K562 (cell line): ENCODE data around the gene TTYH2. TPM values are rescaled to one million over a fixed set of nuclear protein-coding genes. Genes with fewer than 3 reads are reported as not detected.

Source experiments
- polyA plus RNA-seq, 8 experiments: library from polyadenylated mRNA; depleted of rRNA in 4 of 8; stranded (reverse) in 5 of 8; unstranded in 3 of 8; fragments of >200 nt; fragmentation: Nextera tagmentation in 2 of 8; fragmentation: Illumina TruSeq in 1 of 8; extraction: Ambion mirVana in 2 of 8; extraction: Trizol in 1 of 8; gene quantifications; 2 replicates each; pipeline versions ENCODE4 v1.2.1 to v1.2.3, GENCODE V29; 2011 to 2014; ENCODE audit warnings: inconsistent platforms in 1 of 8, missing spikeins in 1 of 8
- total RNA-seq, 7 experiments: library from RNA; depleted of rRNA in 6 of 7; stranded (reverse); fragments of >200 nt in 6 of 7; fragmentation: Illumina TruSeq in 2 of 7; extraction: Trizol in 2 of 7; gene quantifications; 2 replicates each; pipeline versions ENCODE4 v1.2.1 to v1.2.3, GENCODE V29; 2011 to 2021; ENCODE audit warnings: low replicate concordance in 1 of 7

The TTYH2 gene
- total and polyA plus RNA-seq, 9 of the 15 experiments (the other 6 are each of a cell fraction or from before 2014, with no cell fraction given): 0.03 to 2.0 (median 0.91) TPM

Other genes starting within 250 kb of the TTYH2 start
- gene RPL38, start 9.9 kb upstream of the TTYH2 start, total RNA-seq (2014; rRNA removed): 2,881 and 3,864 TPM in 2 replicates
- gene RPL38, start 9.9 kb upstream of the TTYH2 start, total RNA-seq (2014; rRNA removed; fragmentation: Illumina TruSeq; extraction: Trizol): 1,940 and 1,970 TPM in 2 replicates
- gene RPL38, start 9.9 kb upstream of the TTYH2 start, total RNA-seq (2015; rRNA removed; fragmentation: Illumina TruSeq; extraction: Trizol): 2,305 and 2,457 TPM in 2 replicates
- gene RPL38, start 9.9 kb upstream of the TTYH2 start, total RNA-seq (2021): 1,177 and 1,224 TPM in 2 replicates
- gene RPL38, start 9.9 kb upstream of the TTYH2 start, polyA plus RNA-seq (2011; rRNA removed): 1,194 and 1,318 TPM in 2 replicates
- 1,709 and 2,292 TPM in 2 replicates for gene RPL38, start 9.9 kb upstream of the TTYH2 start, polyA plus RNA-seq (2014; fragmentation: Illumina TruSeq; extraction: Trizol)
- 1,000 to 10,000 TPM; 1,939 to 2,988 TPM for gene RPL38, start 9.9 kb upstream of the TTYH2 start, polyA plus RNA-seq (2014; fragmentation: Nextera tagmentation; extraction: Ambion mirVana)
- gene RPL38, start 9.9 kb upstream of the TTYH2 start, polyA plus RNA-seq (2014; rRNA removed): 1,879 and 3,414 TPM in 2 replicates
- gene DNAI2, start 60.7 kb downstream of the TTYH2 start, total RNA-seq (2014; rRNA removed): not detected in 2 replicates
- gene DNAI2, start 60.7 kb downstream of the TTYH2 start, total RNA-seq (2014; rRNA removed; fragmentation: Illumina TruSeq; extraction: Trizol): not detected in 2 replicates
- gene DNAI2, start 60.7 kb downstream of the TTYH2 start, total RNA-seq (2015; rRNA removed; fragmentation: Illumina TruSeq; extraction: Trizol): not detected in 2 replicates
- not detected in 2 replicates for gene DNAI2, start 60.7 kb downstream of the TTYH2 start, total RNA-seq (2021)
- gene DNAI2, start 60.7 kb downstream of the TTYH2 start, polyA plus RNA-seq (2011; rRNA removed): not detected in 2 replicates
- not detected in 2 replicates for gene DNAI2, start 60.7 kb downstream of the TTYH2 start, polyA plus RNA-seq (2014; fragmentation: Illumina TruSeq; extraction: Trizol)
- gene DNAI2, start 60.7 kb downstream of the TTYH2 start, polyA plus RNA-seq (2014; fragmentation: Nextera tagmentation; extraction: Ambion mirVana): not detected
- gene DNAI2, start 60.7 kb downstream of the TTYH2 start, polyA plus RNA-seq (2014; rRNA removed): not detected in 2 replicates
- not detected in 2 replicates for gene KIF19, start 112.7 kb downstream of the TTYH2 start, total RNA-seq (2014; rRNA removed)
- gene KIF19, start 112.7 kb downstream of the TTYH2 start, total RNA-seq (2014; rRNA removed; fragmentation: Illumina TruSeq; extraction: Trizol): not detected in 2 replicates
- gene KIF19, start 112.7 kb downstream of the TTYH2 start, total RNA-seq (2015; rRNA removed; fragmentation: Illumina TruSeq; extraction: Trizol): not detected in 2 replicates
- gene KIF19, start 112.7 kb downstream of the TTYH2 start, total RNA-seq (2021): not detected in 2 replicates
- 0.10 and 0.19 TPM in 2 replicates for gene KIF19, start 112.7 kb downstream of the TTYH2 start, polyA plus RNA-seq (2011; rRNA removed)
- not detected in 2 replicates for gene KIF19, start 112.7 kb downstream of the TTYH2 start, polyA plus RNA-seq (2014; fragmentation: Illumina TruSeq; extraction: Trizol)
- not detected for gene KIF19, start 112.7 kb downstream of the TTYH2 start, polyA plus RNA-seq (2014; fragmentation: Nextera tagmentation; extraction: Ambion mirVana)
- gene KIF19, start 112.7 kb downstream of the TTYH2 start, polyA plus RNA-seq (2014; rRNA removed): not detected in 2 replicates
- gene BTBD17, start 148.3 kb downstream of the TTYH2 start, total RNA-seq (2014; rRNA removed): not detected in 2 replicates
- not detected in 2 replicates for gene BTBD17, start 148.3 kb downstream of the TTYH2 start, total RNA-seq (2014; rRNA removed; fragmentation: Illumina TruSeq; extraction: Trizol)
- gene BTBD17, start 148.3 kb downstream of the TTYH2 start, total RNA-seq (2015; rRNA removed; fragmentation: Illumina TruSeq; extraction: Trizol): not detected in 2 replicates
- not detected in 2 replicates for gene BTBD17, start 148.3 kb downstream of the TTYH2 start, total RNA-seq (2021)
- not detected in 2 replicates for gene BTBD17, start 148.3 kb downstream of the TTYH2 start, polyA plus RNA-seq (2011; rRNA removed)
- gene BTBD17, start 148.3 kb downstream of the TTYH2 start, polyA plus RNA-seq (2014; fragmentation: Illumina TruSeq; extraction: Trizol): not detected in 2 replicates
- not detected for gene BTBD17, start 148.3 kb downstream of the TTYH2 start, polyA plus RNA-seq (2014; fragmentation: Nextera tagmentation; extraction: Ambion mirVana)
- not detected in 2 replicates for gene BTBD17, start 148.3 kb downstream of the TTYH2 start, polyA plus RNA-seq (2014; rRNA removed)
- gene GPR142, start 153.9 kb downstream of the TTYH2 start, total RNA-seq (2014; rRNA removed): not detected in 2 replicates
- not detected in 2 replicates for gene GPR142, start 153.9 kb downstream of the TTYH2 start, total RNA-seq (2014; rRNA removed; fragmentation: Illumina TruSeq; extraction: Trizol)
- gene GPR142, start 153.9 kb downstream of the TTYH2 start, total RNA-seq (2015; rRNA removed; fragmentation: Illumina TruSeq; extraction: Trizol): not detected in 2 replicates
- not detected in 2 replicates for gene GPR142, start 153.9 kb downstream of the TTYH2 start, total RNA-seq (2021)
- gene GPR142, start 153.9 kb downstream of the TTYH2 start, polyA plus RNA-seq (2011; rRNA removed): not detected in 2 replicates
- not detected in 2 replicates for gene GPR142, start 153.9 kb downstream of the TTYH2 start, polyA plus RNA-seq (2014; fragmentation: Illumina TruSeq; extraction: Trizol)
- gene GPR142, start 153.9 kb downstream of the TTYH2 start, polyA plus RNA-seq (2014; fragmentation: Nextera tagmentation; extraction: Ambion mirVana): not detected
- not detected in 2 replicates for gene GPR142, start 153.9 kb downstream of the TTYH2 start, polyA plus RNA-seq (2014; rRNA removed)
- 6.5 and 7.6 TPM in 2 replicates for gene GPRC5C, start 218.5 kb downstream of the TTYH2 start, total RNA-seq (2014; rRNA removed)
- 1.1 and 1.6 TPM in 2 replicates for gene GPRC5C, start 218.5 kb downstream of the TTYH2 start, total RNA-seq (2014; rRNA removed; fragmentation: Illumina TruSeq; extraction: Trizol)
- 4.1 and 4.4 TPM in 2 replicates for gene GPRC5C, start 218.5 kb downstream of the TTYH2 start, total RNA-seq (2015; rRNA removed; fragmentation: Illumina TruSeq; extraction: Trizol)
- gene GPRC5C, start 218.5 kb downstream of the TTYH2 start, total RNA-seq (2021): 6.4 and 7.8 TPM in 2 replicates
- 9.0 and 85.5 TPM in 2 replicates for gene GPRC5C, start 218.5 kb downstream of the TTYH2 start, polyA plus RNA-seq (2011; rRNA removed)
- gene GPRC5C, start 218.5 kb downstream of the TTYH2 start, polyA plus RNA-seq (2014; fragmentation: Illumina TruSeq; extraction: Trizol): 2.1 and 4.1 TPM in 2 replicates
- gene GPRC5C, start 218.5 kb downstream of the TTYH2 start, polyA plus RNA-seq (2014; fragmentation: Nextera tagmentation; extraction: Ambion mirVana): under 1 TPM; 0.28 to 0.41 TPM
- 5.9 and 9.6 TPM in 2 replicates for gene GPRC5C, start 218.5 kb downstream of the TTYH2 start, polyA plus RNA-seq (2014; rRNA removed)